Small intestine (tissue), 7 donors: ENCODE data around the gene ABI3BP. TPM values are rescaled to one million over a fixed set of nuclear protein-coding genes. Genes with fewer than 3 reads are reported as not detected.
A peak's percentile ranks its signal among the peaks of the same experiment; 100 is the strongest.

Experiments used
- DNase-seq, 2 donors: peaks; one replicate each; pipeline versions ENCODE4 v3.0.0 to v3.0.0-alpha.2; 2013
- FAIRE-seq: peaks from 2 replicates; lab custom pipeline; 2012; peaks lifted over from hg19 to GRCh38; lab: Jason Lieb, UNC
- H3K27ac ChIP-seq, 3 donors: one replicate each; pipeline ENCODE4 v1.5.1; 2013; ENCODE audit warnings: low read length in 2 of 3, mild to moderate bottlenecking in 2 of 3, control low read depth in 1 of 3, inconsistent platforms in 1 of 3, low read depth in 1 of 3, moderate library complexity in 1 of 3
- H3K27me3 ChIP-seq, 3 donors: one replicate each; pipeline ENCODE4 v1.6.1; 2013; ENCODE audit warnings: low read length in 3 of 3, inconsistent platforms in 1 of 3; ENCODE audit not compliant: control insufficient read depth in 3 of 3, insufficient read depth in 3 of 3
- H3K36me3 ChIP-seq, 3 donors: one replicate each; pipeline ENCODE4 v1.6.1; 2013; ENCODE audit warnings: low read length in 3 of 3, inconsistent platforms in 1 of 3, low read depth in 1 of 3, mild to moderate bottlenecking in 1 of 3, moderate library complexity in 1 of 3; ENCODE audit not compliant: control insufficient read depth in 3 of 3, insufficient read depth in 2 of 3
- H3K4me1 ChIP-seq, 3 donors: one replicate each; pipeline ENCODE4 v1.6.1; 2013; ENCODE audit warnings: low read length in 2 of 3, inconsistent platforms in 1 of 3, low read depth in 1 of 3, mild to moderate bottlenecking in 1 of 3, moderate library complexity in 1 of 3; ENCODE audit not compliant: control insufficient read depth in 3 of 3, insufficient read depth in 2 of 3
- H3K4me3 ChIP-seq, 3 donors: one replicate each; pipeline ENCODE4 v1.5.1; 2013; ENCODE audit warnings: low read length in 3 of 3, control low read depth in 1 of 3, inconsistent platforms in 1 of 3, low read depth in 1 of 3, mild to moderate bottlenecking in 1 of 3, moderate library complexity in 1 of 3
- H3K9me3 ChIP-seq, 2 donors: one replicate each; pipeline ENCODE4 v1.6.1; 2013; ENCODE audit warnings: low read depth in 1 of 2, low read length in 1 of 2; ENCODE audit not compliant: control insufficient read depth in 2 of 2, insufficient read depth in 1 of 2
- WGBS, 3 donors: extraction: QIAGEN DNeasy Blood & Tissue Kit; methylation state at CpG; one replicate each; pipeline ENCODE4 v1.1.7; 2013; 5-methylcytosine and 5-hydroxymethylcytosine counted together
- polyA plus RNA-seq, 4 donors: library from polyadenylated mRNA; stranded (reverse) in 3 of 4; unstranded in 1 of 4; fragments of 200-250 nt in 3 of 4; fragments of 120-200 nt in 1 of 4; gene quantifications; one replicate each; pipeline versions ENCODE4 v1.2.1 to v1.2.3, GENCODE V29; 2013
- donor health status: healthy with polysubstance abuse.
- donor health status: control.
- donor health status: control.
- donor health status: Bipolar disorder and iron deficiency.
- donor health status: healthy.

The ABI3BP gene
- polyA plus RNA-seq, 4 donors: 0.54 to 122 (median 14.4) TPM; not detected in 1

GRCh38 chr3:100900671-100901335, 92.4 kb downstream of the ABI3BP start:
- no peak for DNase-seq
- no peaks in the 10 kb centered on the region for H3K9me3 ChIP-seq
- H3K27ac ChIP-seq: no peak overlapping the region
- no peak overlapping the region for H3K4me3 ChIP-seq
- no peaks in the 10 kb centered on the region for H3K27me3 ChIP-seq
- 87 to 92% (median 90%) methylated on average over 2 of the region's 2 CpGs for WGBS, 3 donors
- H3K36me3 ChIP-seq: no peaks in the 10 kb centered on the region
- no peak for FAIRE-seq
- H3K4me1 ChIP-seq: no peaks in the 10 kb centered on the region

- no peak for FAIRE-seq
These were observed 93.7 kb downstream of the ABI3BP start for GRCh38 chr3:100899440-100900091.

GRCh38 chr3:100898681-100899080, 94.5 kb downstream of the ABI3BP start:
- 63 to 80% (median 75%) methylated on average over 5 of the region's 5 CpGs for WGBS, 3 donors
- H3K27ac ChIP-seq: no peak overlapping the region
- FAIRE-seq (no peak), DNase-seq (no peak)
- no peak overlapping the region for H3K4me3 ChIP-seq
- no peaks in the 10 kb centered on the region for H3K4me1 ChIP-seq
- H3K27me3 ChIP-seq: no peaks in the 10 kb centered on the region
- H3K9me3 ChIP-seq: no peaks in the 10 kb centered on the region
- H3K36me3 ChIP-seq: no peaks in the 10 kb centered on the region

More at GRCh38 chr3:100899440-100900091, 93.7 kb downstream of the ABI3BP start:
- Histone ChIP-seq H3K9me3 (no peaks in the 10 kb centered on the region), H3K4me3 (no peak overlapping the region), H3K36me3 (no peaks in the 10 kb centered on the region), H3K4me1 (no peaks in the 10 kb centered on the region), H3K27ac (no peak overlapping the region), H3K27me3 (no peaks in the 10 kb centered on the region)
- 10 to 29% (median 16%) methylated on average over 2 of the region's 2 CpGs for WGBS, 3 donors
- DNase-seq: no peak

GRCh38 chr3:100896994-100897393, 96.2 kb downstream of the ABI3BP start:
- Histone ChIP-seq H3K36me3 (no peaks in the 10 kb centered on the region), H3K27ac (no peak overlapping the region), H3K4me3 (no peak overlapping the region), H3K4me1 (no peaks in the 10 kb centered on the region), H3K9me3 (no peaks in the 10 kb centered on the region), H3K27me3 (no peaks in the 10 kb centered on the region)
- FAIRE-seq (no peak), DNase-seq (no peak)
- 54 to 69% (median 68%) methylated on average over 2 of the region's 2 CpGs for WGBS, 3 donors

- 21 to 50% (median 24%) methylated on average over 1 of the region's 1 CpG for WGBS, 3 donors
- H3K27me3 ChIP-seq: no peaks in the 10 kb centered on the region
- H3K27ac ChIP-seq: no peak overlapping the region
- H3K36me3 ChIP-seq: no peaks in the 10 kb centered on the region
- FAIRE-seq (no peak), DNase-seq (peak; percentile 14 to 28)
- H3K9me3 ChIP-seq: no peaks in the 10 kb centered on the region
- H3K4me3 ChIP-seq: no peak overlapping the region
- H3K4me1 ChIP-seq: no peaks in the 10 kb centered on the region
These were observed 99.6 kb downstream of the ABI3BP start for GRCh38 chr3:100893590-100893989.

- no peaks in the 10 kb centered on the region for H3K9me3 ChIP-seq
- no peak overlapping the region for H3K4me3 ChIP-seq
- no peak for DNase-seq
- no peak overlapping the region for H3K27ac ChIP-seq
- H3K36me3 ChIP-seq: no peaks in the 10 kb centered on the region
- H3K27me3 ChIP-seq: no peaks in the 10 kb centered on the region
- 76 to 86% (median 83%) methylated on average over 3 of the region's 3 CpGs for WGBS, 3 donors
- FAIRE-seq: no peak
- no peaks in the 10 kb centered on the region for H3K4me1 ChIP-seq
These were observed 100.1 kb downstream of the ABI3BP start for GRCh38 chr3:100893108-100893507.

- FAIRE-seq (no peak), DNase-seq (no peak)
- Histone ChIP-seq H3K9me3 (no peaks in the 10 kb centered on the region), H3K36me3 (no peaks in the 10 kb centered on the region), H3K27me3 (no peaks in the 10 kb centered on the region), H3K27ac (no peak overlapping the region), H3K4me3 (no peak overlapping the region), H3K4me1 (no peaks in the 10 kb centered on the region)
- WGBS, 3 donors: 71 to 85% (median 72%) methylated on average over 5 of the region's 5 CpGs
These were observed 101.4 kb downstream of the ABI3BP start for GRCh38 chr3:100891827-100892226.

GRCh38 chr3:100891033-100891432, 102.2 kb downstream of the ABI3BP start:
- FAIRE-seq (no peak), DNase-seq (no peak)
- Histone ChIP-seq H3K4me3 (no peak overlapping the region), H3K27me3 (no peaks in the 10 kb centered on the region), H3K27ac (no peak overlapping the region), H3K9me3 (no peaks in the 10 kb centered on the region), H3K4me1 (no peaks in the 10 kb centered on the region), H3K36me3 (no peaks in the 10 kb centered on the region)
- 50 to 52% (median 52%) methylated on average over 2 of the region's 2 CpGs for WGBS, 3 donors
